Activated CD8-positive, alpha-beta memory T cell treated with anti-CD3 and anti-CD28 coated beads, Interleukin-2, amount 10 ng/mL, durations not matched to agents 7 days and 5 days (primary cell): ENCODE measurements around the gene TNNI3. TPM values are rescaled to one million over a fixed set of nuclear protein-coding genes. Genes with fewer than 3 reads are reported as not detected.
"Not testable (repeated sequence)": the region's sequence is repeated elsewhere in the genome, so short reads cannot be mapped to it uniquely, and the experiment has no call there.

Experiments
- ATAC-seq: fragments of 150-1000 bp; cut with Tn5 transposase; one replicate; pipeline ENCODE4 v1.10.0; 2021; ENCODE audit warnings: moderate library complexity
- CTCF ChIA-PET: fragments of 350-600 bp; sonication (Branson Sonifier 250); formaldehyde crosslinking; loops from one replicate; lab custom pipeline; 2021; ENCODE audit warnings: antibody characterized with exemption; lab: Charles Lee
- DNase-seq: peaks from one replicate; pipeline ENCODE4 v3.0.0-alpha.2; 2020
- H3K27ac Mint-ChIP-seq: one replicate; pipeline ENCODE4 v1.8.0; 2021; ENCODE audit warnings: mild to moderate bottlenecking, mixed read lengths
- H3K27me3 Mint-ChIP-seq: one replicate; pipeline ENCODE4 v1.8.0; 2021; ENCODE audit warnings: mixed read lengths
- H3K36me3 Mint-ChIP-seq: one replicate; pipeline ENCODE4 v1.8.0; 2021; ENCODE audit warnings: mild to moderate bottlenecking, mixed read lengths
- H3K4me1 Mint-ChIP-seq: one replicate; pipeline ENCODE4 v1.8.0; 2021; ENCODE audit warnings: mixed read lengths
- H3K4me3 Mint-ChIP-seq: one replicate; pipeline ENCODE4 v1.8.0; 2021; ENCODE audit warnings: mild to moderate bottlenecking, moderate library complexity, mixed read lengths
- H3K9me3 Mint-ChIP-seq: one replicate; pipeline ENCODE4 v1.8.0; 2022; ENCODE audit warnings: low read depth, mixed read lengths
- total RNA-seq, 2 experiments: library from RNA; stranded (reverse); gene quantifications; one replicate each; pipeline ENCODE4 v1.2.3, GENCODE V29; 2021

TNNI3 gene
- total RNA-seq = not detected

DNA sequence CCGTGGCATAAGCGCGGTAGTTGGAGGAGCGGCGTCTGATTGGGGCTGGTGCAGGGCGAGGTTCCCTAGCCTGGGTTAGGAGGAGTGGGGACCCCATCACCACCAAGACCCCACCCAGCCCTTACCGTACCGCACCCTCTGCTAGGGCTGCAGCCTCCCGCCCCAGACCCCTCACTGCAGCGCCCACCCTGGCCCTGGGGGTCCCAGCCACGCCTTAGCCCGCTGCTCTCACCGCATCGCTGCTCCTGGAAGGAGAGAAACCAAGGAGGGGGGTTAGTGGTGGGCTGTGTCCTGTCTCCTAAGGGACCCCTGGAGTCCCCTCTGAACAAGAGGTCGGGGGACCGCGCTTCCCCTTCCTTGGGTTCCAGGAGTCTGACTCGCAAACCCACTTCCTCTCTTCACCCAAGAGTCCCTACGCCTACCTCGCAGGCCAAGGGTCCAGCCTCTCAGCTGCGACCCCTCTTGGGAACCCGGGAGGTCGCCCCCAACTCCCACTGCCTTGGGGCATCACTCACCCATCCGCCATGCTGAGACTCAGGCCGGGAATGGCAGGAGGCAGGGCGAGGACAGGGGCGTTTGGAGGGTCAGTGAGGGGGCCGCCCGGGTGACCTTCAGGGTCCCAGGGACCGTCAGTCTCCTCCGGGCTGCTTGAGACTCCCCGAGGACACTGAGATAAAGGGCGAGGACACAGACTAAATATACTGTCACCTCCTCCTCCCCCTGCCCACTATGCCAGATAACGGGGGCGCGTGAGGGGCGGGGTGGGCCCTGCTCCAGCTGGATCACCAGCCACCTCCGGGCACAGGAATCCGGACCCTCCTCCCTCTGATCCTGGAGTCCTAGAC is at the start of gene TNNI3:
Gene TNNI3, minus strand, starts transcription at position 669 of the 845 bp plus-strand sequence. Its CDS starts 143 bp downstream, at position 526.
- Mint-ChIP-seq H3K4me1 (peaks cover 17% of the 10 kb centered on the region), H3K27me3 (peaks cover 27% of the 10 kb centered on the region), H3K36me3 (no peaks in the 10 kb centered on the region), H3K9me3 (peaks cover 2% of the 10 kb centered on the region), H3K4me3 (no peak within 1 kb of the TSS), H3K27ac (no peak within 1 kb of the TSS)
- CTCF ChIA-PET = interaction anchor here (1.0 to 1.3 kb wide), 2 partner anchors 14 to 69 kb away, joined by 3 to 4 read pairs; no protein-coding TSS in a partner anchor
- ATAC-seq = no peak
- DNase-seq = no peak

- ATAC-seq = peak; percentile 88
- H3K27ac Mint-ChIP-seq = no peak overlapping the region
- H3K27me3 Mint-ChIP-seq = peaks cover 27% of the 10 kb centered on the region
- no peak overlapping the region for H3K4me3 Mint-ChIP-seq
- CTCF ChIA-PET = no interaction called here
- peak; percentile 64 for DNase-seq
- peaks cover 4% of the 10 kb centered on the region for H3K4me1 Mint-ChIP-seq
- no peaks in the 10 kb centered on the region for H3K36me3 Mint-ChIP-seq
- no peaks in the 10 kb centered on the region for H3K9me3 Mint-ChIP-seq
Measured at GRCh38 chr19:55206664-55207500, 49.4 kb upstream of the TNNI3 start.

- H3K9me3 Mint-ChIP-seq, H3K4me1 Mint-ChIP-seq, H3K36me3 Mint-ChIP-seq, ATAC-seq, CTCF ChIA-PET, H3K4me3 Mint-ChIP-seq, DNase-seq, H3K27ac Mint-ChIP-seq: not testable (repeated sequence)
- H3K27me3 Mint-ChIP-seq = peaks cover 37% of the 10 kb centered on the region
Measured at GRCh38 chr19:55202199-55202598, 44.7 kb upstream of the TNNI3 start.

GRCh38 chr19:55199620-55200204 is 42.2 kb upstream of the TNNI3 start:
- no peaks in the 10 kb centered on the region for H3K4me1 Mint-ChIP-seq
- CTCF ChIA-PET = interaction anchor here (0.7 kb wide), 1 partner anchor 40 kb away, joined by 4 read pairs; no protein-coding TSS in a partner anchor
- ATAC-seq = no peak
- no peaks in the 10 kb centered on the region for H3K36me3 Mint-ChIP-seq
- H3K4me3 Mint-ChIP-seq = no peak overlapping the region
- H3K27ac Mint-ChIP-seq = no peak overlapping the region
- DNase-seq = no peak
- no peaks in the 10 kb centered on the region for H3K9me3 Mint-ChIP-seq
- peaks cover 23% of the 10 kb centered on the region for H3K27me3 Mint-ChIP-seq

DNA sequence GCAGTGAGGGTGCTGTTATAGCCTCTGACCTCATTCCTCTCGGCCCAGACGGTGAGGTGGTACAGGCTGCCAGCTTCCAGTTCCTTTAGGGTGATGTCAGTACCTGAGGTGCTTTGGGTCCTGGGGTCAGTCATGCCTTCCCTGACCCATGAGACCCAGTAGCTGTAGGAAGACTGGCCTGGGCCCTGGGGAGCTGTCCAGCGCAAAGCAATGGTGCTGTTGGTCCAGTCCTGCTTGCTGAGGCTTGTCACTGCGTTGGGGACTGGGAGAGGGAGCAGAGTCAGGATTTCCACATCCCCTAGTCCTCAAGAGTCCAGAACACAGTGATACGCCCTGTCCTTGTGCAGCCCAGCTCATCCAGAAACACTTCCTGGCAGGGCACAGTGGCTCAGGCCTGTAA is 41.1 kb upstream of the TNNI3 start:
- ATAC-seq = no peak
- Mint-ChIP-seq H3K36me3 (no peaks in the 10 kb centered on the region), H3K4me1 (no peaks in the 10 kb centered on the region), H3K27ac (no peak overlapping the region), H3K9me3 (no peaks in the 10 kb centered on the region), H3K4me3 (no peak overlapping the region), H3K27me3 (peaks cover 18% of the 10 kb centered on the region)
- DNase-seq = no peak
- CTCF ChIA-PET = interaction anchor here (1.0 kb wide), 1 partner anchor 305 kb away, joined by 3 read pairs; no protein-coding TSS in a partner anchor

GRCh38 chr19:55197528-55197927 is 40.0 kb upstream of the TNNI3 start:
- no peaks in the 10 kb centered on the region for H3K4me1 Mint-ChIP-seq
- H3K9me3 Mint-ChIP-seq = no peaks in the 10 kb centered on the region
- no peak overlapping the region for H3K27ac Mint-ChIP-seq
- ATAC-seq (peak; percentile 60), DNase-seq (no peak)
- no peaks in the 10 kb centered on the region for H3K36me3 Mint-ChIP-seq
- H3K4me3 Mint-ChIP-seq = no peak overlapping the region
- H3K27me3 Mint-ChIP-seq = peaks cover 16% of the 10 kb centered on the region
- CTCF ChIA-PET = no interaction called here

- DNase-seq = no peak
- Mint-ChIP-seq H3K9me3 (no peaks in the 10 kb centered on the region), H3K36me3 (no peaks in the 10 kb centered on the region), H3K27me3 (peaks cover 10% of the 10 kb centered on the region), H3K27ac (no peak overlapping the region), H3K4me1 (no peaks in the 10 kb centered on the region), H3K4me3 (no peak overlapping the region)
- CTCF ChIA-PET = interaction anchor here (0.6 kb wide), 1 partner anchor 14 kb away, joined by 4 read pairs; no protein-coding TSS in a partner anchor
- ATAC-seq = no peak
Measured at GRCh38 chr19:55196803-55197202, 39.3 kb upstream of the TNNI3 start.

GRCh38 chr19:55193481-55193880 is 35.9 kb upstream of the TNNI3 start:
- CTCF ChIA-PET = no interaction called here
- no peak for DNase-seq
- Mint-ChIP-seq H3K36me3 (no peaks in the 10 kb centered on the region), H3K27ac (no peak overlapping the region), H3K9me3 (no peaks in the 10 kb centered on the region), H3K4me1 (peaks cover 8% of the 10 kb centered on the region), H3K27me3 (peaks cover 3% of the 10 kb centered on the region), H3K4me3 (no peak overlapping the region)
- ATAC-seq = no peak

DNA sequence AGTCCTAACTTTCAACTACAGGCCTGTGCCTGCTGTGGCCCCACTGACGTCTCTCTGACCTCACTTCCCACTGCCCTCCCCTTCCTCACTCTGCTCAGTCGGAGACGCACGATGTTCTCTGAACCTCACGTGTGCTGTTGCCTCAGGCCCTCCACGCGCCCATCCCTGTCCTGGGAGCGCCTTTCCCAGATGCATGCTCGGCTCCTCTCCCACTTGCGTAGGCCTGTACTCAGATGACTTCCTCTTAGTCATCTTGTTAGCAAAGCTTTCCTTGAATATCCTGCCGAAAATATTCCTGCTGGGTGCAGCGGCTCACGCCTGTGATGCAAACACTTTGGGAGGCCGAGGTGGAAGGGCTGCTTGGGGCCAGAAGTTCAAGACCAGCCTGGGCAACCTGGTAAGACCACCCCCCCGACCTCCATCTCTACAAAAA is 31.9 kb upstream of the TNNI3 start:
- CTCF ChIA-PET = interaction anchor here (1.2 kb wide), 1 partner anchor 103 kb away, joined by 3 read pairs; no protein-coding TSS in a partner anchor
- Mint-ChIP-seq H3K36me3 (no peaks in the 10 kb centered on the region), H3K27ac (no peak overlapping the region), H3K4me3 (no peak overlapping the region), H3K4me1 (peaks cover 15% of the 10 kb centered on the region), H3K9me3 (no peaks in the 10 kb centered on the region), H3K27me3 (peaks cover 6% of the 10 kb centered on the region)
- DNase-seq (no peak), ATAC-seq (no peak)

DNA sequence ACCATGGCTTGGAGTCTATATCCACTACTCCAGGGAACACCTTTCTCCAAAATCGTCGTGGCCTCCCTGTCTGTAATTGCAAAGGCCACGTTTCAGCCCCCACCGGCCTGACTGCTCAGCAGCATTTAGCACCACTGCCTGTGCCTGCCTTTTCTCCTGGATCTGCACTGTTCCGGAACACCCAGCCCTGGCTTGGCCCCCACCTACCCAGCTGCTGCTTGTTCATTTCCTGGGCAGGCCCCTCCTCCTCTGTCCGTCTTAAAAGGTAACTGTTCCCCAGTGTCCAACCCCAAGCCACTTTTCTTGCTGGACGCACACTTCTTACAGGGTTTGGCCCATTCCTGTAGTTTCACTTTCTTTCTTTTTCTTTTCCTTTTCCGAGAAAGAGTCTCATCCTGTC is 31.1 kb upstream of the TNNI3 start:
- H3K27me3 Mint-ChIP-seq = peaks cover 8% of the 10 kb centered on the region
- H3K27ac Mint-ChIP-seq = peak overlapping the region; percentile 49
- ATAC-seq = peak; percentile 57
- no peaks in the 10 kb centered on the region for H3K36me3 Mint-ChIP-seq
- no peak for DNase-seq
- peaks cover 18% of the 10 kb centered on the region for H3K4me1 Mint-ChIP-seq
- H3K9me3 Mint-ChIP-seq = no peaks in the 10 kb centered on the region
- CTCF ChIA-PET = no interaction called here
- H3K4me3 Mint-ChIP-seq = peak overlapping the region; percentile 42

- H3K27ac Mint-ChIP-seq = no peak overlapping the region
- H3K9me3 Mint-ChIP-seq = no peaks in the 10 kb centered on the region
- ATAC-seq (no peak), DNase-seq (no peak)
- no peaks in the 10 kb centered on the region for H3K36me3 Mint-ChIP-seq
- no peak overlapping the region for H3K4me3 Mint-ChIP-seq
- H3K27me3 Mint-ChIP-seq = peaks cover 21% of the 10 kb centered on the region
- H3K4me1 Mint-ChIP-seq = peaks cover 18% of the 10 kb centered on the region
- CTCF ChIA-PET = no interaction called here
Measured at GRCh38 chr19:55186080-55186479, 28.5 kb upstream of the TNNI3 start.

- Mint-ChIP-seq H3K4me1 (peaks cover 27% of the 10 kb centered on the region), H3K9me3 (no peaks in the 10 kb centered on the region), H3K27me3 (peaks cover 48% of the 10 kb centered on the region), H3K27ac (no peak overlapping the region), H3K4me3 (no peak overlapping the region), H3K36me3 (no peaks in the 10 kb centered on the region)
- no peak for DNase-seq
- no peak for ATAC-seq
- CTCF ChIA-PET = interaction anchor here (4.0 kb wide), 1 partner anchor 21 kb away, joined by 17 read pairs; no protein-coding TSS in a partner anchor
Measured at GRCh38 chr19:55181740-55182139, 24.2 kb upstream of the TNNI3 start.
